PC-9 (cell line): ENCODE results near the gene IGFBP2. TPM values are rescaled to one million over a fixed set of nuclear protein-coding genes. Genes with fewer than 3 reads are reported as not detected.

Source experiments
- BruUV-seq: library from RNA; stranded (reverse); fragments of 400-500 nt; replicated peaks from 2 replicates; lab custom pipeline; 2021; lab: Mats Ljungman, UMichigan
- CTCF ChIA-PET: fragments of 300-600 bp; sonication (Branson Sonifier 250); formaldehyde crosslinking; loops from one replicate; lab custom pipeline; 2022; ENCODE audit warnings: antibody characterized with exemption; lab: Charles Lee
- POLR2A ChIA-PET: fragments of 300-600 bp; sonication (Branson Sonifier 250); formaldehyde crosslinking; loops from one replicate; lab custom pipeline; 2022; ENCODE audit warnings: antibody characterized with exemption; ENCODE audit not compliant: unreplicated experiment; lab: Charles Lee
- DNase-seq, 2 experiments: peaks; one replicate each; pipeline versions ENCODE4 v3.0.0 to v3.0.0-alpha.2; 2015 to 2022; ENCODE audit warnings: mixed read lengths in 1 of 2
- H2AFZ ChIP-seq: fragments of 200-600 bp; sonication (generic); 2 replicates; pipeline ENCODE4 v1.8.1; 2017; ENCODE audit warnings: antibody characterized with exemption
- H3F3A ChIP-seq: fragments of 200-600 bp; sonication (generic); 2 replicates; pipeline ENCODE4 v1.8.1; 2017; ENCODE audit warnings: antibody characterized with exemption, mild to moderate bottlenecking, low read depth; ENCODE audit not compliant: insufficient read depth
- H3K27ac ChIP-seq: fragments of 200-600 bp; sonication (generic); 2 replicates; pipeline ENCODE4 v1.6.1; 2016; ENCODE audit warnings: mixed run types
- H3K27me3 ChIP-seq: fragments of 200-600 bp; sonication (generic); 2 replicates; pipeline ENCODE4 v1.6.1; 2016; ENCODE audit warnings: low read depth, mixed run types; ENCODE audit not compliant: insufficient read depth
- H3K36me3 ChIP-seq: fragments of 200-600 bp; sonication (generic); 2 replicates; pipeline ENCODE4 v1.6.1; 2016; ENCODE audit warnings: low read depth, mixed run types
- H3K4me1 ChIP-seq: fragments of 200-600 bp; sonication (generic); replicated peaks from 2 replicates; pipeline ENCODE4 v1.6.1; 2016; ENCODE audit warnings: mixed run types; ENCODE audit not compliant: insufficient read depth
- H3K4me2 ChIP-seq: fragments of 200-600 bp; sonication (generic); 2 replicates; pipeline ENCODE4 v1.6.1; 2017; ENCODE audit warnings: mixed run types
- H3K4me3 ChIP-seq: fragments of 200-600 bp; sonication (generic); 2 replicates; pipeline ENCODE4 v1.6.1; 2016; ENCODE audit warnings: mixed run types
- H3K79me2 ChIP-seq: fragments of 200-600 bp; sonication (generic); 2 replicates; pipeline ENCODE4 v1.6.1; 2017; ENCODE audit warnings: low read depth, mixed run types
- H3K9me2 ChIP-seq: fragments of 200-600 bp; sonication (generic); 2 replicates; pipeline ENCODE4 v1.8.1; 2017; ENCODE audit warnings: mild to moderate bottlenecking; ENCODE audit not compliant: insufficient read depth
- H3K9me3 ChIP-seq: fragments of 200-600 bp; sonication (generic); 2 replicates; pipeline ENCODE4 v1.8.1; 2016; ENCODE audit warnings: low read depth; ENCODE audit not compliant: insufficient read depth
- H4K20me1 ChIP-seq: fragments of 200-600 bp; sonication (generic); 2 replicates; pipeline ENCODE4 v1.8.1; 2017; ENCODE audit not compliant: insufficient read depth
- EZH2 ChIP-seq: fragments of 200-600 bp; sonication (generic); IDR thresholded peaks from 2 replicates; pipeline ENCODE4 v1.8.0; 2017; ENCODE audit warnings: antibody characterized with exemption, low read depth
- intact Hi-C: fragments of 100-400 bp; cut with micrococcal nuclease; formaldehyde crosslinking; loops from one replicate; pipeline ENCODE4 v1.10.0; 2022; ENCODE audit not compliant: unreplicated experiment
- total RNA-seq: library from RNA; stranded (reverse); gene quantifications from 2 replicates; pipeline ENCODE4 v1.2.3, GENCODE V29; 2021
- TF ChIP-seq, protein P1 (sequence below): fragments of 200-600 bp; sonication (generic); conservative IDR thresholded peaks from 2 replicates; pipeline ENCODE4 v1.6.1; 2017; ENCODE audit warnings: mixed run types, antibody characterized with exemption, mild to moderate bottlenecking, moderate library complexity

Gene IGFBP2
- total RNA-seq, 1 experiment from 2014 or later, result 106 TPM

DNA sequence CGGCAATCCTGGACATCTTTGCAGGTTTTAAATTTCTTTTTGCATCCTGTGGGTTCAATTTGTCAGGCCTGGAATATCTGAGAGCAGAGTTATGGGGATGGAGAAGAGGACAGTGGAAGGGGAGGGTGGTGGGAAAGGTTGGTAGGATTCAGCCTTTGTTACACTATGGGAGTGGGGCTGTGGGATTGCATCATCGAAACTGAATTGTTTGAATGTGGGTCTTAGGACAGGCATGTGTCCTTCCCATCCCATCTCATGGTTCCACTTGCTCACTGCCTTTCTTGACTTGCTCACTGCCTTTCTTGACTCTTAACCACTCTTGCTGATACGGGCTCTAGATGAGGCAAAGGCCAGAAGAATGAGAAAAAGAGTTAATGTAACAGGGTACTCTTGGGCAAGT, 12.9 kb downstream of the IGFBP2 start:
- ChIA-PET CTCF (no interaction called here), POLR2A (no interaction called here)
- Histone ChIP-seq H2AFZ (no peak overlapping the region), H3K9me2 (no peaks in the 10 kb centered on the region), H3K4me2 (no peak overlapping the region), H3K4me1 (peaks cover 16% of the 10 kb centered on the region), H3K27ac (no peak overlapping the region), H3K36me3 (no peaks in the 10 kb centered on the region), H3K27me3 (no peaks in the 10 kb centered on the region), H3K4me3 (no peak overlapping the region), H3F3A (no peaks in the 10 kb centered on the region; the same call in 1 of the 2 replicates), H4K20me1 (no peaks in the 10 kb centered on the region), H3K79me2 (no peaks in the 10 kb centered on the region), H3K9me3 (no peaks in the 10 kb centered on the region)
- DNase-seq, result no peak
- TF ChIP-seq, protein P1, sequence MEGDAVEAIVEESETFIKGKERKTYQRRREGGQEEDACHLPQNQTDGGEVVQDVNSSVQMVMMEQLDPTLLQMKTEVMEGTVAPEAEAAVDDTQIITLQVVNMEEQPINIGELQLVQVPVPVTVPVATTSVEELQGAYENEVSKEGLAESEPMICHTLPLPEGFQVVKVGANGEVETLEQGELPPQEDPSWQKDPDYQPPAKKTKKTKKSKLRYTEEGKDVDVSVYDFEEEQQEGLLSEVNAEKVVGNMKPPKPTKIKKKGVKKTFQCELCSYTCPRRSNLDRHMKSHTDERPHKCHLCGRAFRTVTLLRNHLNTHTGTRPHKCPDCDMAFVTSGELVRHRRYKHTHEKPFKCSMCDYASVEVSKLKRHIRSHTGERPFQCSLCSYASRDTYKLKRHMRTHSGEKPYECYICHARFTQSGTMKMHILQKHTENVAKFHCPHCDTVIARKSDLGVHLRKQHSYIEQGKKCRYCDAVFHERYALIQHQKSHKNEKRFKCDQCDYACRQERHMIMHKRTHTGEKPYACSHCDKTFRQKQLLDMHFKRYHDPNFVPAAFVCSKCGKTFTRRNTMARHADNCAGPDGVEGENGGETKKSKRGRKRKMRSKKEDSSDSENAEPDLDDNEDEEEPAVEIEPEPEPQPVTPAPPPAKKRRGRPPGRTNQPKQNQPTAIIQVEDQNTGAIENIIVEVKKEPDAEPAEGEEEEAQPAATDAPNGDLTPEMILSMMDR, result no peak
- no peak for TF ChIP-seq EZH2
- BruUV-seq, result no TSS peak
- intact Hi-C loops, result no loop called here

DNA sequence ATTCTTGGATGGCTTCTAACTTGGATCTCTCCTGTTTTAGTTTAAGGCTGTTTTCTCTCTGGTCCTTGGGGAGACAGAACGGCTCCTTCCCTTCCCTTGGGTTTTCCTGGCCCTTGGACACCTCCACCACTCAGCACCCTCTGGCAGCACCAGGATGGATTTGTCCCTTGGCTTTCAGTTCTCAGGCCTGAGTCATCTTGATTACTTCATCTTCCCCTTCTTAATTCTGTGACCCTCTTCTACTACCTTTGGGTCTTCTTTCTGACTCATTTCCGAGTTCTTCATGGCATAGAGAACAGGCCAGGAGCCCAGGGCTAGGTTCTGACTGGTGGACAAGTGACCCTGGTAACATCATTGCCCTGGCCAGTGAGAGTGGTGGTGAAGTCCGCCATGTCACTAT, 14.9 kb downstream of the IGFBP2 start:
- peaks cover 13% of the 10 kb centered on the region; the same call in 1 of the 2 replicates for H3F3A ChIP-seq
- DNase-seq, result no peak
- no peak overlapping the region for H3K27ac ChIP-seq
- no peak overlapping the region for H2AFZ ChIP-seq
- H3K9me2 ChIP-seq, result no peaks in the 10 kb centered on the region
- no peaks in the 10 kb centered on the region for H3K9me3 ChIP-seq
- ChIA-PET CTCF (no interaction called here), POLR2A (no interaction called here)
- intact Hi-C loops, result no loop called here
- H3K4me1 ChIP-seq, result peaks cover 36% of the 10 kb centered on the region
- no peaks in the 10 kb centered on the region for H3K27me3 ChIP-seq
- H3K36me3 ChIP-seq, result no peaks in the 10 kb centered on the region
- no peaks in the 10 kb centered on the region for H3K79me2 ChIP-seq
- H4K20me1 ChIP-seq, result no peaks in the 10 kb centered on the region
- no TSS peak for BruUV-seq
- H3K4me2 ChIP-seq, result no peak overlapping the region
- H3K4me3 ChIP-seq, result no peak overlapping the region
- no peak for TF ChIP-seq EZH2
- TF ChIP-seq, protein P1, result no peak

DNA sequence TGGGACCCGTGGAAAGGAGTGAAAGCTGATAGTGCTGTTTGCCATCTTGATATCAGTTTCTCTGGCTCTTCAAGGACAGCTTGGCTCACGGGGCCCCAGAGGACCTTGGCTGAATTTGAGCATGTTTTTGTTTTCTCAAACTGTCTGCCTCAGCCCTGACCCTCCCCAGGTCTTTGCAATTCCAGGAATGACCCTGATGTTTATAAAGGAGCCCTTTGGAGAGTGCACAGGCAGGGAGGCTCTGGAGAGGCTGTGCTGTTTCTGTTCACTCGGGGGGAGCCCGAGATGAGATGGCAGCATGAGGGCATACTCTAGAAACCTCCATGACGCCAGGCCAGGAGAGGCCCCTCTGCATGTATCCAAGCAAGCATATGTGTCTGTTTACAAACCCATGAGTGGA, 16.4 kb downstream of the IGFBP2 start:
- Histone ChIP-seq H3K9me3 (no peaks in the 10 kb centered on the region), H3F3A (peaks cover 14% of the 10 kb centered on the region; the same call in 1 of the 2 replicates), H3K27ac (no peak overlapping the region), H3K4me1 (peaks cover 35% of the 10 kb centered on the region), H3K4me3 (no peak overlapping the region), H3K27me3 (no peaks in the 10 kb centered on the region), H3K9me2 (no peaks in the 10 kb centered on the region), H3K4me2 (no peak overlapping the region), H3K36me3 (no peaks in the 10 kb centered on the region), H3K79me2 (no peaks in the 10 kb centered on the region), H2AFZ (no peak overlapping the region), H4K20me1 (no peaks in the 10 kb centered on the region)
- intact Hi-C loops, result no loop called here
- POLR2A ChIA-PET, result no interaction called here
- BruUV-seq, result no TSS peak
- no peak for DNase-seq
- CTCF ChIA-PET, result no interaction called here
- no peak for TF ChIP-seq EZH2
- TF ChIP-seq, protein P1, result no peak
